ENCODE data around the gene RETN.

RETN gene

GRCh38 chr19:7668842-7669241, at the start of gene RETN:
Gene RETN, plus strand, starts transcription at chr19:7669049. Its CDS starts 278 bp downstream, at chr19:7669327.
- no peak for DNase-seq (ENCODE audit: low read depth)

GRCh38 chr19:7619671-7620441, 49.0 kb upstream of the RETN start:
- no peak for DNase-seq (ENCODE audit: low read depth)

- DNase-seq (ENCODE audit: low read depth), result no peak
These were observed 48.1 kb upstream of the RETN start for GRCh38 chr19:7620442-7621412.

- no peak for DNase-seq (ENCODE audit: low read depth)
These were observed 45.7 kb upstream of the RETN start for GRCh38 chr19:7622933-7623685.

GRCh38 chr19:7623725-7624603, 44.9 kb upstream of the RETN start:
- DNase-seq (ENCODE audit: low read depth), result no peak

GRCh38 chr19:7624810-7625209, 44.0 kb upstream of the RETN start:
- no peak for DNase-seq (ENCODE audit: low read depth)

GRCh38 chr19:7625763-7626372, 43.0 kb upstream of the RETN start:
- no peak for DNase-seq (ENCODE audit: low read depth)

GRCh38 chr19:7627166-7627565, 41.7 kb upstream of the RETN start:
- DNase-seq (ENCODE audit: low read depth), result no peak

- no peak for DNase-seq (ENCODE audit: low read depth)
These were observed 40.1 kb upstream of the RETN start for GRCh38 chr19:7628589-7629311.

- DNase-seq (ENCODE audit: low read depth), result peak; percentile 91
These were observed 39.3 kb upstream of the RETN start, which contains the start of the genes PET100 and XAB2 for GRCh38 chr19:7629347-7630054. Gene PET100, plus strand, starts transcription at chr19:7629793. Its CDS starts 41 bp downstream, at chr19:7629834. Gene XAB2, minus strand, starts transcription at chr19:7629545. Its CDS starts 18 bp downstream, at chr19:7629527.

- DNase-seq (ENCODE audit: low read depth), result no peak
These were observed 37.3 kb upstream of the RETN start for GRCh38 chr19:7631577-7631976.

- no peak for DNase-seq (ENCODE audit: low read depth)
These were observed 36.3 kb upstream of the RETN start for GRCh38 chr19:7632340-7633203.

GRCh38 chr19:7633698-7634097, 35.2 kb upstream of the RETN start, which contains the start of gene PCP2:
Gene PCP2, minus strand, starts transcription at chr19:7633719. Its CDS starts 262 bp downstream, at chr19:7633457.
- DNase-seq (ENCODE audit: low read depth), result no peak

GRCh38 chr19:7635670-7636069, 33.2 kb upstream of the RETN start:
- DNase-seq (ENCODE audit: low read depth), result no peak

- no peak for DNase-seq (ENCODE audit: low read depth)
These were observed 32.5 kb upstream of the RETN start for GRCh38 chr19:7636317-7636690.

- DNase-seq (ENCODE audit: low read depth), result peak; percentile 89
These were observed 32.0 kb upstream of the RETN start, which contains the start of gene STXBP2 for GRCh38 chr19:7636691-7637373. Gene STXBP2, plus strand, starts transcription at chr19:7637110. Its CDS starts 40 bp downstream, at chr19:7637150.
